ENCODE results near the gene P2RX7.
A peak's percentile ranks its signal among the peaks of the same experiment; 100 is the strongest.
"Not testable (repeated sequence)": the region's sequence is repeated elsewhere in the genome, so short reads cannot be mapped to it uniquely, and the experiment has no call there.

P2RX7 gene

DNA sequence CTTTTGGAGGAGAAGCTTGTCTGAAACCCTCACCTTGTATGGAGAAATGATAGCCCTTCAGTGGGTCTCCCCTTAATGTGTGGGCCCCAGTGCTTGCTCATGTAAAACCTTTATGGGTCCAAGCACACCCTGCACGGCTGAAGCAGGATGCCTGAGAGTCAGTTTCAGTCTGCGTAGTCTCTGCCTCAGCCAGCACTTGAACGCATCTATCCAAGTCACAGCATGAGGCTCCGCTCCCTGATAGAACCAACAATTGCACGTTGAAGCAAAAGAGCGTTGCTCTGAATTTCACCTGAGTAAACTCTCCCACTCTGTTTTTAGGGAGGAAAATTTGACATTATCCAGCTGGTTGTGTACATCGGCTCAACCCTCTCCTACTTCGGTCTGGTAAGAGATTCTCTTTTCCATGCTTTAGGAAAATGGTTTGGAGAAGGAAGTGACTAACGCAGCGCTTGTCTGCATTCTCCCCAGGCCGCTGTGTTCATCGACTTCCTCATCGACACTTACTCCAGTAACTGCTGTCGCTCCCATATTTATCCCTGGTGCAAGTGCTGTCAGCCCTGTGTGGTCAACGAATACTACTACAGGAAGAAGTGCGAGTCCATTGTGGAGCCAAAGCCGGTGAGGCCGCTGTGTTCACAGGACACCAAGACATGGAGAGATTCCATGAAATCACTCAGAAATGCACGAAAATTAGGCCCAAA, 44.3 kb downstream of the P2RX7 start:
- DNase-seq: no peak

DNA sequence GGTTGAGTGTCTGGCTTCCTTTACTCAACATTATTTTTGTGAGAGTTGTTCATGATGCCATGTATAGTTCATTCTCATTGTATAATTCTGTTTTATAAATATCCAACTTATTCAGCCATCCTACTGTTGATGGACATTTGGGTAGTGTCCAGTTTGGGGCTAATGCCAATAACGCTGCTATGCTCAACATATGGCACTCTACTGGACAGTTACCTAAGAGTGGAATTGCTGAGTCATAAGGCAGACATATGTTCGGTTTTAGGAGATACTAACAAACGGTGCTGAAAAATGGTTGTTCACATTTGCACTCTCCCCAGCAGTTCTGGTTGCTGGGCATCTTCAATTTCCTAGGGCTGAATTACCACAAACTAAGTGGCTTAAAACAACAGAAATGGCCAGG, 48.5 kb downstream of the P2RX7 start:
- DNase-seq: no peak

DNA sequence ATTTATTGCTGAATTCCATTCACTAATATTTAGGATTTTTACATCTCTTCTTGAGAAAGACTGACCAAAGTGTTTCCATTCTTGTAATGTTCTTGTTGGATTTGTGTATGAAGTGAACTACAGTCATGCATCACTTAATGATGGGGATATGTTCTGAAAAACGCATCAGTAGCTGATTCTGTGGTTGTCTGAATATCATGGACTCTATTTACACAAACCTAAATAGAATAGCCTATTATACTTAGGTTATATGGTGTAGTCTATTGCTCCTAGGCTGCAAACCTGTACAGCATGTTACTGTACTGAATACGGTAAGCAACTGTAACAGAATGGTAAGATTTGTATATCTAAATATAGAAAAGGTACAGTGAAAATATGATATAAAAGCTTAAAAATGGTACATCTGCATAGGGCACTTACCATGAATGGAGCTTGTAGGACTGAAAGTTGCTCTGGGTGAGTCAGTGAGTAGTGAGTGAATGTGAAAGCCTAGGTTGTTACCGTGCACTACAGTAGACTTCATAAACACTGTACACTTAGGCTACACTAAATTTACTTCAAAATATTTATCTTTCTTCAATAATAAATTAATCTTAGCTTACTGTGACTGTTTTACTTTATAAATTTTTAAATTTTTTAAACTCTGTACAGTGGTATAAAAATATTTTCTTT, 49.7 kb downstream of the P2RX7 start:
- no peak for DNase-seq

DNA sequence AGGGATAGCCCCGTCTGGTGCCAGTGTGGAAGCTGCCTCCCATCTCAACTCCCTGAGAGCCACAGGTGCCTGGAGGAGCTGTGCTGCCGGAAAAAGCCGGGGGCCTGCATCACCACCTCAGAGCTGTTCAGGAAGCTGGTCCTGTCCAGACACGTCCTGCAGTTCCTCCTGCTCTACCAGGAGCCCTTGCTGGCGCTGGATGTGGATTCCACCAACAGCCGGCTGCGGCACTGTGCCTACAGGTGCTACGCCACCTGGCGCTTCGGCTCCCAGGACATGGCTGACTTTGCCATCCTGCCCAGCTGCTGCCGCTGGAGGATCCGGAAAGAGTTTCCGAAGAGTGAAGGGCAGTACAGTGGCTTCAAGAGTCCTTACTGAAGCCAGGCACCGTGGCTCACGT, 51.7 kb downstream of the P2RX7 start:
- DNase-seq: no peak

DNA sequence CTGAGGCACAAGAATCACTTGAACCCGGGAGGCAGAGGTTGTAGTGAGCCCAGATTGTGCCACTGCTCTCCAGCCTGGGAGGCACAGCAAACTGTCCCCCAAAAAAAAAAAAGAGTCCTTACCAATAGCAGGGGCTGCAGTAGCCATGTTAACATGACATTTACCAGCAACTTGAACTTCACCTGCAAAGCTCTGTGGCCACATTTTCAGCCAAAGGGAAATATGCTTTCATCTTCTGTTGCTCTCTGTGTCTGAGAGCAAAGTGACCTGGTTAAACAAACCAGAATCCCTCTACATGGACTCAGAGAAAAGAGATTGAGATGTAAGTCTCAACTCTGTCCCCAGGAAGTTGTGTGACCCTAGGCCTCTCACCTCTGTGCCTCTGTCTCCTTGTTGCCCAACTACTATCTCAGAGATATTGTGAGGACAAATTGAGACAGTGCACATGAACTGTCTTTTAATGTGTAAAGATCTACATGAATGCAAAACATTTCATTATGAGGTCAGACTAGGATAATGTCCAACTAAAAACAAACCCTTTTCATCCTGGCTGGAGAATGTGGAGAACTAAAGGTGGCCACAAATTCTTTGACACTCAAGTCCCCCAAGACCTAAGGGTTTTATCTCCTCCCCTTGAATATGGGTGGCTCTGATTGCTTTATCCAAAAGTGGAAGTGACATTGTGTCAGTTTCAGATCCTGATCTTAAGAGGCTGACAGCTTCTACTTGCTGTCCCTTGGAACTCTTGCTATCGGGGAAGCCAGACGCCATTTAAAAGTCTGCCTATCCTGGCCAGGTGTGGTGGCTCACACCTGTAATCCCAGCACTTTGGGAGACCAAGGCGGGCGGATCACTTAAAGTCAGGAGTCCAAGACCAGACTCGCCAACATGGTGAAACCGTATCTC, 52.6 kb downstream of the P2RX7 start:
- no peak for DNase-seq

DNA sequence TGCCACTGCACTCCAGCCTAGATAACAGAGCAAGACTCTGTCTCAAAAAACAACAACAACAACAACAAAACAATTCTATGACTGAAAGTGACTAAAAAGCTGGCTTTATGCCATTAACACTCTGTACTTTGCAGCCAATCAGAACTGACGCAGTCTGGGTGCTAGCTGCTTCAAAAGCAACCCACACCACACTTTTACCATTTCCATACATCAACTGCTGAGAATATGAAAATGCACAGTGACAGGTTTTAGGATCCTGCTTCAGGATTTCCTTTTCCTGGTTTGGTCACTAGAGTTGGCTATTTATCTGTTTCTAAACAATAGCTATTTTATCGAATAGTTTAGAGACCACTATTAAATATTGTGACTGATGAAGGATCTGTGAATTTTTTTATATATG, 54.1 kb downstream of the P2RX7 start:
- DNase-seq: no peak

DNA sequence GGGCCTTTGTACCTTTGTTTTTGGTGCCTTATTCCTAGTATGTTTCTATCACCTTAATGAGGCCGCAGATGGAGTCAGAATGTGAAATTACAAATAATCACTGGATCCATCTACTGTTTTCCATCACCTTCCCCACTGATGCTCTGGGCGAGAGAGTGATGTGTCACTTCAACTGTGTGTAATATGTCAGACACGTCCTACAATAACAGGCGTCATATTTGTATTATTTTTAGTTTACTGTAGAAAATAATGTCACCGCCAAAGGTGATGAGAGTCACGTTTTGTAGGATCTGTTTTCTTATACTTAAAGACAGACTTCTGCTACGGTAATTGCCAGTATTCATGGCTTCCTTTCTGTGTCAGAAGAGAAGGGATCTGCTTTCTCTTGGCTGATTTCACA, 54.8 kb downstream of the P2RX7 start:
- no peak for DNase-seq

DNA sequence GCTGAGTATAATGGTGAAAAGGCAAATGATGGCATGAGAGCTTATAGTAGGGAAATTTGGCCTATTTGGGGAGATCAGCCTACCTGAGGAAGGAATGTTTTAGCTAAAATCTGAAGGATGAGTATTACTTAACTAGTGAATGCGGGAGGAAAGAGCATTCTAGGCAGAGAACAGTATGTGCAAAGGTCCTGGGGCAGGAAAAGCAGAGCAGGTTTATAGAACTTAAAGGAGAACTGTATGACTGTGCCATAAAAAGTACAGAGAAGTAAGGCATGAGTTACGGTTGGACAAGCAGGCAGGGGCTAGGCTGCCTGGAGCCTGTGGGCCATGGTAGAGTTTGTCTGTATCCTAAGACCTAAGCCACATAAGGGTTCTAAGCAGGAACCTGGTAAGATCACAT, 55.6 kb downstream of the P2RX7 start:
- no peak for DNase-seq

DNA sequence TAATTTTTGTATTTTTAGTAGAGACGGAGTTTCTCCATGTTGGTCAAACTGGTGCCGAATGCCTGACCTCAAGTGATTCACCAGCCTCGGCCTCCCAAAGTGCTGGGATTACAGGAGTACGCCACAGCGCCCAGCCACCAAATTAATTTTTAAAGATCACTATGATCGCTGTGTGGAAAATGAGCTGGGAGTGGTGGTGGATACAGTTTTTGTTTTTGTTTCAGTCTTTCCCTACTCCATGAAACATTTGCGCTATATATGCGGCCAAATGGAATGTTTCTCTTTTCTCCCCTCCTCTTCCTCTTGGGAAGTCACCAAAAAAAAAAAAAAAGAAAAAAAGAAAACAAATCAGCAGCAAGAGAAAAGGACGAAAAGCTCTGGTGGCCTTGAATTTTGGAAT, 56.5 kb downstream of the P2RX7 start:
- DNase-seq: no peak

DNA sequence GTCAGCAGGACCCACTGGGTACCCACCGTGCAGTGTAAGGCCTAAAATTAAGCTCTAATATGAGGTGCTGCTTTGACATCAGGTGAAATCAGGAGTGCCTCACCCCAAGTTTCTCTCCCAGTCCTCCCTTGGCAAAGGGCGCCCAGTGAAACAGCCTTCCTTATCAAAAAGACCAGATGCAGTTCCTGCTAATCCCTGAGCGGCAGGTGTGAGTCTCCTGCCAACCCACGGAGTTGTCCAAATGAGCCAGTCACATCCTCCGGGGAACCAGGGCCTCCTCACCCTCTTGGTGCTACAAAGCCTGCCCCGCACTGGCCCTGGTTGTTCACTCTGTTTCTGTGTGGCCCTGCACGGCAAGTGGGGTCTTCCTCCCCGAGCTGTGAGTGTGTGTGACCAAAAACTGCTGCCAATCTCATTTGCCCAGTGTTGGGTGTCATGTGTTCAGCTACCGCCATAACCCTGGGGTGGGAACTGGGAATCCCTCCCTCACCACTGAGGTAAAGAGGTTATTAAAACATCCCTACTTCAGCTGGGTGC, 57.0 kb downstream of the P2RX7 start:
- peak; percentile 40 for DNase-seq

DNA sequence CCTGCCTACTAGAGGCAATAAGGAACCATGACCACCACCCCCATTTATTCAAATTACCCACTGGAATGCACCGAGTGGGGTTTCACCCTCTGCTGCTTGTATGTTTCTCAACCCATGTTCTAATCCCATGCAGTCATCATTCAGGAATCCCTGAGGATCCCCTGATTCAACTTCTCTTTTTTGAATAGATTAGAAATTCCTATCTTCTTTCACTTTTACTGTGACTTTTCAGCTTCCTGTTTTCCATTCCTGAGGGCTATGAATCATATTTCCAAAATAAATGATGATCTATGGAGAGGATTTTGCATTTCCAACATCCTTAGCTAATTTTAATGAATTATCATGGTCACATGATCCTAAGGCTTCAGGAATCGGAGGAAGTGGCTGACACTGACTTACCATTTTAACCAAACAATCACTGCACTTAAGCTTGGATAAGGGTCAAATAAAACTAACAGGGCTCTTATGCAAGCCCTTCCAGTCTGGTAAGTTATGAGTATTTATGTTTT, 57.9 kb downstream of the P2RX7 start:
- no peak for DNase-seq

DNA sequence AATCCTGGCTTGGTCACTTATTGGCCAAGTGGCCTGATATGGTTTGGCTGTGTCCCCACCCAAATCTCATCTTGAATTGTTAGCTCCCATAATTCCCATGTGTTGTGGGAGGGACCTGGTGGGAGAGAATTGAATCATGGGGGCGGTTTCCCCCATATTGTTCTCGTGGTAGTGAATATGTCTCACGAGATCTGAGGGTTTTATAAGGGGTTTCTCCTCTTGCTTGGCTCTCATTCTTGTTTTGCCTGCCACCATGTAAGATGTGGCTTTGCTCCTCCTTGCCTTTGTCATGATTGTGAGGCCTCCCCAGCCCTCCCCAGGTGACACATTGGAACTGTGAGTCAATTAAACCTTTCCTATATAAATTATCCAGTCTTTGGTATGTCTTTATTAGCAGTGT, 58.5 kb downstream of the P2RX7 start:
- no peak for DNase-seq

DNA sequence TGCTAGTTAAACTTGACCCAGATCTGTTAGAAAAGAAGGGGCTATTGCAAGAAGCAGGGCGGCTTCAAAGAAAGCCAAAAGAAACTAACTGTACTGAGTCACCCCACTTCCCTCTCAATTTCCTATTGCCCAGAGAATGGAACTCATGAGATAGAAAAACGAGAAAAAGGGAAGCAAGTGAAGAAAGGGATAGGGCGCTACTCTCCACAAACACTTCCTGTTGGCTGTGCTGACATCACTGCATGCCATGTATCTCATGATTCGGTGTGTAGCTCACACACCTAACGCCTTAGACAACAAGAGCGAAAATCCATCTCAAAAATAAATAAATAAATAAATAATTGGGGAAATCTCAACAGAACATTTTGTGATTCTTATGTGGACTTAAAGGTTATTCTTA, 64.2 kb downstream of the P2RX7 start:
- DNase-seq: no peak

DNA sequence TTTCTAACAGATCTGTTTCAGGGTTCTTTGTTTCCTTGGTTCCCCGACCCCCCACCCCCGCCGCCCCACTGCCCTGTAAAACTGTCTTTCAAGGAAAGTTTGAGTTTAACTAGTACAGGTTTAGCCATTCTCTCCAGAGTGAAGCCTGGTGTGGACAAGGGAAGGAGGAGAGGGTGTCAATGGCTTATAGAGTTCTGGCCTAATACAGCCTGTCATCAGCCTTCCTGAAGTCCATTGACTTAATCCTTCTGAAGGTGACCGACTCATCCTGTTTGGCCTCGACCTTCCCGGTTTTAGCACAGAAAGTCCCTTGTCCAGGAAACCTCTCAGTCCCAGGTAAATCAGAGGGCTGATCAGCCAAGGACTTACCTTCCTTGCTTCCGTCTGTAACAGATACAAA, 66.3 kb downstream of the P2RX7 start:
- no peak for DNase-seq

DNA sequence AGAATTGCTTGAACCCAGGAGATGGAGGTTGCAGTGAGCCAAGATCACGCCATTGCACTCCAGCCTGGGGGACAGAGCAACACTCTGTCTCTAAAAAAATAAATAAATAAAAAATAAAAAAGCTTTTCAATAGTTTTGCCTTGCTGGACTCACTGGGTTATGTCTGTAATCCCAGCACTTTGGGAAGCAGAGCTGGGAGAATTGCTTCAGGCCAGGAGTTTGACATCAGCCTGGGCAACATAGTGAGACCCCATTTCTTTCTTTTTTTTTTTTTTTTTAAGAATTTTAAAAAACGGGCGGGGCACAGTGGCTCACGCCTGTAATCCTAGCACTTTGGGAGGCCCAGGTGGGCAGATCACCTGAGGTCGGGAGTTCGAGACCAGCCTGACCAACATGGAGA, 68.5 kb downstream of the P2RX7 start:
- not testable (repeated sequence) for DNase-seq

DNA sequence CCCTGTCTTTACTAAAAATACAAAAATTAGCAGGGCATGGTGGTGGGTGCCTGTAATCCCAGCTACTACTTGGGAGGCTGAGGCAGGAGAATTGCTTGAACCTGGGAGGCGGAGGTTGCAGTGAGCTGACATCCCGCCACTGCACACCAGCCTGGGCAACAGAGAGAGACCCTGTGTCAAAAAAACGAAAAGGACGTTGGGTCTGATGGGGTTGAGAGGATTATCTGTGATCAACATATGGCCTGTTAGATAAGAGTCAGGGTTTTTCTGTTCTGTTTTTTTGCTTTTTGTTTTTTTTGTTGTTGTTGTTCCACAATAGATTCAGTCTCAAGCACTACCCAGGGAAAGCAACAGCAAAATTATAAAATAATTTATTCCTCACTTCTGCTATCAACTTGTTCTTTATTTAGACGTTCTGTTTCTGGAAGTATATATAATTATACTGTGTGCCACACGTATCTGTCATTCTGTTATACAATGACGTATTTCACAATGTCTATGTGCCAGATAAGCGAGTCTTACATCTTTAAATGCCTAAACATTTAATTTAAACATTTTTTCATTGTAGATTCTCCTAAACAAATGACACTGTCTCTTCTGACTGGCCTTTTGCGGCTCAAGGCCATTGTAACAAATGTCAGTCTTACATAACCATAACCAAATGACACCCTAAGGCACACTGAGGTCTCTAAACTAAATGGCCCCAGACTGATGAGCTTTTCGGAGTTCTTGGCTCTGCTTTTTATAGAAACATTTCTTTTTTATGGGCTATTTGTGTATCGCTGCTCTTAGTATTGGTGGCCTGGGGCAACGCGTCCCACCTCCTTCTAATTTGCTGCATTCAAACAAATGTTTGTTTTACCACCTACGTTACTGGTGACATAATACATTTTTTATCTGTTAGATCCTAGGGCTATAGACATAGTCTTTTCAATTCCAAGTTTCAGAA, 70.0 kb downstream of the P2RX7 start:
- DNase-seq: peak; percentile 58

DNA sequence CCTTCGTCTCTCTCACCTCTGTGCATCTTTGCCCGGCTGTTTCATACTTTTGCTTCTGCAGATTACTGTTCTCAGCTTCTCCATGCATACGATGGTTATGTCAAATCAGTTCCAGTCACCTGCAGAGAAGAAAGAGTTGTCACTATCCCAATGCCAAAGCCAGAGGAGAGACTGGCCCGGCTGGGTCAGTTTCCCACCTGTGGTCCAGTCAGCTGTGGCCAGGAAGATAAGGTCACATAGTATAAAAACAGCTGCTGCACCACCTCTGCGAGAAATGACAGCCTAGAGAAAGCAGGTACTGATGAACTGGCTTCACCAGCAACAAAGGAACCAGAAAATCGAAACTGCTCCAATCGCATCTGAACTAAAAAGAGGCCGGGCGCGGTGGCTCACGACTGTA, 70.8 kb downstream of the P2RX7 start:
- no peak for DNase-seq

DNA sequence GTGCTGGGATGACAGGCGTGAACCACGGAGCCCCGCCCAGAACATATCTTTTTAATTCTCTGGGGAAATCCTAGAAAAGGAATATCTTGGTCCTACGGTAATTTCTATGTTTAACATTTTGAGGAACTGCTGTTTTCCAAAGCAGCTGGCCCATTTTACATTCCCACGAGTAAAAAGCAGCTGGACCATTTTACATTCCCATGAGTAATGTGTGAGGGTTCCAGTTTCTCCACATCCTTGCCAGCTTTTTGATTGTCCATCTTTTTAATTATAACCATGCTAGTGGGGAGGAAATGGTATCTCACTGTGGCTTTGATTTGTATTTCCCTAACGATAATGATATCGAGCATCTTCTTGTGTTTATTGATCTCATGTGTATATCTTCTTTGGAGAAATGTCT, 72.8 kb downstream of the P2RX7 start:
- DNase-seq: no peak

DNA sequence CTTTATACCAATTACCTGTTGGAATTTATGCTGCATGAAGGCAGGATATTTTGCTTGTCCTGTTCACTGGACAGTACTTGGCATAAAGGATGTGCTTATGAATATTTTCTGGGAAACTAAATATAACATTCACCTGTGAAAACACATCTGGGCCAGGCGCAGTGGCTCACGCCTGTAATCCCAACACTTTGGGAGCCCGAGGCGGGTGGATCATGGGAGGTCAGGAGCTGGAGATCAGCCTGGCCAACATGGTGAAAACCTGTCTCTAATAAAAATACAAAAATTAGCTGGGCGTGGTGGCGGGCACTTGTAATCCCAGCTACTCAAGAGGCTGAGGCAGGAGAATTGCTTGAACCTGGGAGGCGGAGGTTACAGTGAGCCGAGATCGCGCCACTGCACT, 75.9 kb downstream of the P2RX7 start:
- not testable (repeated sequence) for DNase-seq

DNA sequence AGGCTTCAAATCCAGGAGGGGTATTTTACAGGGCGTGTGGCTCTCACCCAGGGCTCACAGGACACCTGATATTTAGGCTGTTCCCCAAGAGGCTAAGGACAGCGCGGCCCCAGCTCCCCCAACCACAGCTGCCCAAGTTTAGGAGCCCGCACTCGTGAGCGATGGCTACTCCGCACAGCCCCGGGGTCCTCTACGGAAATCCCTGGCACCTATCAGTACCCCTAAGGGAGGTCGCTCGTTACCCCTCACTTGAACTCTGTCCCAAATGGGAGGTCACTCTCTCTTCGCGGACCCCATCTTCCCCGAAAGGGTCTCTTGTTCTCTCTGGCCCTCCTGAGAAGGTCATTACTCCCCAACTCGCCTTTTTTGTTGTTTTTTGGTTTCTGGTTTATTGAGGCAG, 76.5 kb downstream of the P2RX7 start:
- DNase-seq: no peak

DNA sequence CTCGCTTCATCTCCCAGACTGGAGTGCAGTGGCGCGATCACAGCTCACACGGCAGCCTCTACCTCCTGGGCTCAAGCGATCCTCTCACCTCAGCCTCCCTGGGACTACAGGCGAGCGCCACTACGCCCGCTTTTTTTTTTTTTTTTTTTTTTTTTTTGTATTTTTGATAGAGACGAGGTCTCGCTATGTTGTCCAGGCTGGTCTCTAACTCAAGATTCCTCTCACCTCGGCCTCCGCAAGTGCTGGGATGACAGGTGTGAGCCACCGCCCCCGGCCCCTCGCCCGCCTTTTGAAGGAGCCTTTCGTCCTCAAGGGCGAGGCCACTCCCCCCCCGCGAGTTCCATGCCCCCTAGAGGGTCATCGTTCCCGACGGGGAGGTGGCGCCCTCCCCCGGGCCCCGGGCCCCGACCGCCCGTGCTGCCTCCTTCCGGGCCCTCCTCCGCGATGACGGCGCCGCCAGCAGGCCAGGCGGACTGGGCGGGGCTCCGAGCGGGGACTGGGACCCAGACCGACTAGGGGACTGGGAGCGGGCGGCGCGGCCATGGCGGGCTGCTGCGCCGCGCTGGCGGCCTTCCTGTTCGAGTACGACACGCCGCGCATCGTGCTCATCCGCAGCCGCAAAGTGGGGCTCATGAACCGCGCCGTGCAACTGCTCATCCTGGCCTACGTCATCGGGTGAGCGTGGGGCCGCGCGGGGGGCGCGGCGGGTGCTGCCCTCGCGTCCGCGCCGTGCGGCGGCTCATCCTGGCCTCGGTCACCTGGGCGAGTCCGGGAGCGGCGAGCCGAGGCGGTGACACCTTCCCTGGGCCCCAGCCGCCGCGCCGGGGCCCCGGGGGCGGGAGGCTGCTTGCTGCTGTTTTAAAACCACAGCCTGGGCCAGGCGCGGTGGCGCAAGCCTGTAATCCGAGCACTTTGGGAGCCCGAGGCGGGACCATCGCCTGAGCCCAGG, 77.2 kb downstream of the P2RX7 start, which contains the start of gene P2RX4:
Gene P2RX4 (plus strand): TSS at position 506 of the 949 bp plus-strand sequence. CDS start 36 bp downstream, at position 542.
- DNase-seq: peak; percentile 82

All from NCI-H82 (cell line).